Suprapubic skin (tissue), 4 donors: ENCODE results near the gene CD36. TPM values are rescaled to one million over a fixed set of nuclear protein-coding genes. Genes with fewer than 3 reads are reported as not detected.

ENCODE experiments used
- DNase-seq, 2 donors: peaks; one replicate each; pipeline ENCODE4 v3.0.0-alpha.2; 2019; ENCODE audit warnings: low spot score in 2 of 2
- H3K27ac ChIP-seq: fragments of 200-600 bp; sonication (generic); one replicate; pipeline ENCODE4 v1.5.1; 2019
- H3K27me3 ChIP-seq: fragments of 200-600 bp; sonication (generic); one replicate; pipeline ENCODE4 v1.5.1; 2019
- H3K36me3 ChIP-seq: fragments of 200-600 bp; sonication (generic); one replicate; pipeline ENCODE4 v1.5.1; 2019
- H3K4me1 ChIP-seq: fragments of 200-600 bp; sonication (generic); one replicate; pipeline ENCODE4 v1.5.1; 2019
- H3K4me3 ChIP-seq: fragments of 200-600 bp; sonication (generic); one replicate; pipeline ENCODE4 v1.5.1; 2019; ENCODE audit warnings: mild to moderate bottlenecking
- H3K9me3 ChIP-seq: fragments of 200-600 bp; sonication (generic); one replicate; pipeline ENCODE4 v1.5.1; 2019
- CTCF ChIP-seq, 2 donors: fragments of 200-600 bp in 1 of 2; fragments of 450-650 bp in 1 of 2; sonication (generic) in 1 of 2; IDR thresholded peaks; one replicate each; pipeline ENCODE4 v1.5.1; 2016 to 2019; ENCODE audit warnings: antibody characterized with exemption in 2 of 2, mild to moderate bottlenecking in 1 of 2, moderate library complexity in 1 of 2
- EP300 ChIP-seq: sonication (generic); formaldehyde crosslinking; IDR thresholded peaks from one replicate; pipeline ENCODE4 v1.6.1; 2017; ENCODE audit warnings: antibody characterized with exemption
- POLR2A ChIP-seq, 2 donors: fragments of 450-650 bp; IDR thresholded peaks; one replicate each; pipeline ENCODE4 v1.6.1; 2017; ENCODE audit warnings: antibody characterized with exemption in 2 of 2, mild to moderate bottlenecking in 2 of 2, moderate library complexity in 2 of 2
- POLR2AphosphoS5 ChIP-seq, 3 donors: sonication (generic); formaldehyde crosslinking; IDR thresholded peaks; one replicate each; pipeline ENCODE4 v1.6.1; 2017; ENCODE audit warnings: antibody characterized with exemption in 3 of 3
- WGBS: methylation state at CpG from one replicate; pipeline ENCODE4 v1.1.5; 2018; 5-methylcytosine and 5-hydroxymethylcytosine counted together
- total RNA-seq, 4 donors: library from RNA; depleted of rRNA; stranded (reverse); fragments of >200 nt; gene quantifications; one replicate each; pipeline ENCODE4 v1.1.0, GENCODE V29; 2016

The CD36 gene
- total RNA-seq, 4 donors from 2014 or later, result 47.9 to 154 (median 76.6) TPM

- H3K27me3 ChIP-seq, result no peaks in the 10 kb centered on the region
- H3K27ac ChIP-seq, result peak overlapping the region; percentile 41
- H3K4me1 ChIP-seq, result peaks cover 13% of the 10 kb centered on the region
- no peak for DNase-seq
- no peak for TF ChIP-seq EP300
- TF ChIP-seq POLR2A (IDR thresholded peaks at IDR 0.05), result no peak
- TF ChIP-seq CTCF (IDR thresholded peaks at IDR 0.05), result no peak
- TF ChIP-seq POLR2AphosphoS5 (IDR thresholded peaks at IDR 0.05), result no peak
- H3K4me3 ChIP-seq, result no peak overlapping the region
- no peaks in the 10 kb centered on the region for H3K36me3 ChIP-seq
- no peaks in the 10 kb centered on the region for H3K9me3 ChIP-seq
These were observed 40.6 kb upstream of the CD36 start for GRCh38 chr7:80597875-80598274.

GRCh38 chr7:80600046-80600445 lies 38.4 kb upstream of the CD36 start:
- no peaks in the 10 kb centered on the region for H3K36me3 ChIP-seq
- peaks cover 8% of the 10 kb centered on the region for H3K4me1 ChIP-seq
- 73% methylated on average over 2 of the region's 2 CpGs for WGBS
- DNase-seq, result no peak
- TF ChIP-seq POLR2A (IDR thresholded peaks at IDR 0.05) (no peak), CTCF (IDR thresholded peaks at IDR 0.05) (no peak), EP300 (no peak), POLR2AphosphoS5 (IDR thresholded peaks at IDR 0.05) (no peak)
- no peaks in the 10 kb centered on the region for H3K9me3 ChIP-seq
- no peaks in the 10 kb centered on the region for H3K27me3 ChIP-seq
- H3K4me3 ChIP-seq, result no peak overlapping the region
- no peak overlapping the region for H3K27ac ChIP-seq

- Histone ChIP-seq H3K4me3 (no peak overlapping the region), H3K27me3 (no peaks in the 10 kb centered on the region), H3K27ac (no peak overlapping the region), H3K9me3 (no peaks in the 10 kb centered on the region), H3K4me1 (no peaks in the 10 kb centered on the region), H3K36me3 (no peaks in the 10 kb centered on the region)
- DNase-seq, result no peak
- TF ChIP-seq POLR2A (IDR thresholded peaks at IDR 0.05), result no peak
- no peak for TF ChIP-seq POLR2AphosphoS5 (IDR thresholded peaks at IDR 0.05)
- no peak for TF ChIP-seq CTCF (IDR thresholded peaks at IDR 0.05)
- no peak for TF ChIP-seq EP300
- WGBS, result 50% methylated on average over 4 of the region's 4 CpGs
These were observed 36.4 kb upstream of the CD36 start for GRCh38 chr7:80601999-80602398.

- no peak for DNase-seq
- H3K4me1 ChIP-seq, result no peaks in the 10 kb centered on the region
- H3K36me3 ChIP-seq, result no peaks in the 10 kb centered on the region
- 98% methylated on average over 2 of the region's 2 CpGs for WGBS
- no peak for TF ChIP-seq POLR2AphosphoS5 (IDR thresholded peaks at IDR 0.05)
- no peak for TF ChIP-seq POLR2A (IDR thresholded peaks at IDR 0.05)
- TF ChIP-seq CTCF (IDR thresholded peaks at IDR 0.05), result no peak
- TF ChIP-seq EP300, result no peak
- no peak overlapping the region for H3K27ac ChIP-seq
- H3K9me3 ChIP-seq, result no peaks in the 10 kb centered on the region
- no peak overlapping the region for H3K4me3 ChIP-seq
- H3K27me3 ChIP-seq, result no peaks in the 10 kb centered on the region
These were observed 34.5 kb upstream of the CD36 start for GRCh38 chr7:80603940-80604339.

- WGBS, result 61% methylated on average over 2 of the region's 2 CpGs
- no peaks in the 10 kb centered on the region for H3K36me3 ChIP-seq
- TF ChIP-seq POLR2AphosphoS5 (IDR thresholded peaks at IDR 0.05) (no peak), EP300 (no peak), POLR2A (IDR thresholded peaks at IDR 0.05) (no peak), CTCF (IDR thresholded peaks at IDR 0.05) (no peak)
These were observed 34.0 kb upstream of the CD36 start for GRCh38 chr7:80604436-80604835.

More at GRCh38 chr7:80604436-80604835, 34.0 kb upstream of the CD36 start:
- H3K4me3 ChIP-seq, result no peak overlapping the region
- no peak overlapping the region for H3K27ac ChIP-seq
- H3K27me3 ChIP-seq, result no peaks in the 10 kb centered on the region
- DNase-seq, result no peak
- H3K4me1 ChIP-seq, result no peaks in the 10 kb centered on the region
- H3K9me3 ChIP-seq, result no peaks in the 10 kb centered on the region
